GM23248 (cell line): Measurements from ENCODE around the gene SURF6.

ENCODE experiments used
- EZH2 ChIP-seq: fragments of 200-600 bp; sonication (generic); IDR thresholded peaks from 2 replicates; pipeline ENCODE4 v1.6.1; 2018; ENCODE audit warnings: antibody characterized with exemption, mild to moderate bottlenecking; ENCODE audit not compliant: insufficient read depth, poor library complexity, severe bottlenecking
- EZH2phosphoT487 ChIP-seq: fragments of 200-600 bp; sonication (generic); IDR thresholded peaks from 2 replicates; pipeline ENCODE4 v1.6.1; 2018; ENCODE audit warnings: antibody characterized with exemption, moderate library complexity, mild to moderate bottlenecking, low read depth; ENCODE audit not compliant: insufficient read depth

- TF ChIP-seq EZH2phosphoT487 (no peak), EZH2 (no peak)
Measured at GRCh38 chr9:133351526-133351907, 15.5 kb upstream of the SURF6 start.
